Measurements from ENCODE around the gene MYMK.
"Not testable (repeated sequence)": the region's sequence is repeated elsewhere in the genome, so short reads cannot be mapped to it uniquely, and the experiment has no call there.

DNA sequence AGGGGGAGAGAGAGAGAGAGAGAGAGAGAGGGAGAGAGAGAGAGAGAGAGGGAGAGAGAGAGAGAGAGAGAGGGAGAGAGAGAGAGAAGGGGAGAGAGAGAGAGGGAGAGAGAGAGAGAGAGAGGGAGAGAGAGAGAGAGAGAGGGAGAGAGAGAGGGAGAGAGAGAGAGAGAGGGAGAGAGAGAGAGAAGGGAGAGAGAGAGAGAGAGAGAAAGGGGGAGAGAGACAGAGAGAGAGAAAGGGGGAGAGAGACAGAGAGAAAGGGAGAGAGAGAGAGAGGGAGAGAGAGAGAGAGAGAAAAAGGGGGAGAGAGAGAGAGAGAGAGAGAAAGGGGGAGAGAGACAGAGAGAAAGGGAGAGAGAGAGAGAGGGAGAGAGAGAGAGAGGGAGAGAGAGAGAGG is 39.1 kb upstream of the MYMK start:
- not testable (repeated sequence) for TF ChIP-seq POLR2AphosphoS5 (IDR thresholded peaks at IDR 0.05; ENCODE audit: low read depth, low read length); JUND (IDR thresholded peaks at IDR 0.05); POLR2A (IDR thresholded peaks at IDR 0.05; ENCODE audit: borderline replicate concordance, extremely low read depth, insufficient read depth, insufficient read length)
- TF ChIP-seq, protein P1, sequence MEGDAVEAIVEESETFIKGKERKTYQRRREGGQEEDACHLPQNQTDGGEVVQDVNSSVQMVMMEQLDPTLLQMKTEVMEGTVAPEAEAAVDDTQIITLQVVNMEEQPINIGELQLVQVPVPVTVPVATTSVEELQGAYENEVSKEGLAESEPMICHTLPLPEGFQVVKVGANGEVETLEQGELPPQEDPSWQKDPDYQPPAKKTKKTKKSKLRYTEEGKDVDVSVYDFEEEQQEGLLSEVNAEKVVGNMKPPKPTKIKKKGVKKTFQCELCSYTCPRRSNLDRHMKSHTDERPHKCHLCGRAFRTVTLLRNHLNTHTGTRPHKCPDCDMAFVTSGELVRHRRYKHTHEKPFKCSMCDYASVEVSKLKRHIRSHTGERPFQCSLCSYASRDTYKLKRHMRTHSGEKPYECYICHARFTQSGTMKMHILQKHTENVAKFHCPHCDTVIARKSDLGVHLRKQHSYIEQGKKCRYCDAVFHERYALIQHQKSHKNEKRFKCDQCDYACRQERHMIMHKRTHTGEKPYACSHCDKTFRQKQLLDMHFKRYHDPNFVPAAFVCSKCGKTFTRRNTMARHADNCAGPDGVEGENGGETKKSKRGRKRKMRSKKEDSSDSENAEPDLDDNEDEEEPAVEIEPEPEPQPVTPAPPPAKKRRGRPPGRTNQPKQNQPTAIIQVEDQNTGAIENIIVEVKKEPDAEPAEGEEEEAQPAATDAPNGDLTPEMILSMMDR (IDR thresholded peaks at IDR 0.05 in 2 of 3, conservative IDR thresholded peaks at IDR 0.05 in 1 of 3; ENCODE audit: borderline replicate concordance in 1 of 3, insufficient read depth in 1 of 3, low read depth in 2 of 3, low read length in 2 of 3) = not testable (repeated sequence)

All from HCT116 (cell line).